ENCODE data around the gene TANGO6. TPM values are rescaled to one million over a fixed set of nuclear protein-coding genes. Genes with fewer than 3 reads are reported as not detected.

The TANGO6 gene
- total RNA-seq, 1 donor, result 22.4 TPM

GRCh38 chr16:69072640-69072974, 229.3 kb downstream of the TANGO6 start:
- DNase-seq (ENCODE audit: low read depth), result no peak
- TF ChIP-seq, protein P1, sequence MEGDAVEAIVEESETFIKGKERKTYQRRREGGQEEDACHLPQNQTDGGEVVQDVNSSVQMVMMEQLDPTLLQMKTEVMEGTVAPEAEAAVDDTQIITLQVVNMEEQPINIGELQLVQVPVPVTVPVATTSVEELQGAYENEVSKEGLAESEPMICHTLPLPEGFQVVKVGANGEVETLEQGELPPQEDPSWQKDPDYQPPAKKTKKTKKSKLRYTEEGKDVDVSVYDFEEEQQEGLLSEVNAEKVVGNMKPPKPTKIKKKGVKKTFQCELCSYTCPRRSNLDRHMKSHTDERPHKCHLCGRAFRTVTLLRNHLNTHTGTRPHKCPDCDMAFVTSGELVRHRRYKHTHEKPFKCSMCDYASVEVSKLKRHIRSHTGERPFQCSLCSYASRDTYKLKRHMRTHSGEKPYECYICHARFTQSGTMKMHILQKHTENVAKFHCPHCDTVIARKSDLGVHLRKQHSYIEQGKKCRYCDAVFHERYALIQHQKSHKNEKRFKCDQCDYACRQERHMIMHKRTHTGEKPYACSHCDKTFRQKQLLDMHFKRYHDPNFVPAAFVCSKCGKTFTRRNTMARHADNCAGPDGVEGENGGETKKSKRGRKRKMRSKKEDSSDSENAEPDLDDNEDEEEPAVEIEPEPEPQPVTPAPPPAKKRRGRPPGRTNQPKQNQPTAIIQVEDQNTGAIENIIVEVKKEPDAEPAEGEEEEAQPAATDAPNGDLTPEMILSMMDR (IDR thresholded peaks at IDR 0.05; ENCODE audit: insufficient read depth, low read length), result no peak
- no peak overlapping the region for H3K4me3 ChIP-seq (ENCODE audit: low read depth, low read length)

DNA sequence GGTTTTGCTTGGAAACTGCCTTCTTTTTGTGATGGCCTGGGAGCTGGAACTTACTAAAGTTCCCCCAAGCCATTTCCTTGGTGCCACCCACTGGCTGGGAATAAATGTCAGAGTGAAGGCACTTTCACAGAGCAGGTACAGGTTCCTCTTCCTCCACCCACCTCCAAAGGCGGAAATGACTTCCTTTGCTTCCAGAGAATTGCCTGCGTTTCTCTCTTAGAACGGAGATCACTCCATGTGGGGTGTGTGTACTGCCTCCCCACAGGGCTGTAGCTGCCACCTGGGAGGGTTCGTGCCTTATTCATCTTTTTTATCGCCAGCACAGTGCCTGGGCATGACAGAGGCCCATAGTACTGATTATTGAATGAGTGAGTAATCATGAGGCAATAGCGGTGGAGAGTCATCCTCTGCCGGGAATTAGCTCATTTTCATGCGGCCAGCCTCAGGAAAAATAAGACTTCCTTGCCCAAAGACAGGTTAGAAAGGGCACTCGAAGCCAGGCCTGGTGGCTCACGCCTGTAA, 229.9 kb downstream of the TANGO6 start:
- DNase-seq (ENCODE audit: low read depth), result peak; percentile 87
- TF ChIP-seq, protein P1 (IDR thresholded peaks at IDR 0.05; ENCODE audit: insufficient read depth, low read length), result no peak
- H3K4me3 ChIP-seq (ENCODE audit: low read depth, low read length), result no peak overlapping the region

- peak; percentile 62 for DNase-seq (ENCODE audit: low read depth)
- H3K4me3 ChIP-seq (ENCODE audit: low read depth, low read length), result no peak overlapping the region
Observed at GRCh38 chr16:69077251-69077650, 233.9 kb downstream of the TANGO6 start.

DNA sequence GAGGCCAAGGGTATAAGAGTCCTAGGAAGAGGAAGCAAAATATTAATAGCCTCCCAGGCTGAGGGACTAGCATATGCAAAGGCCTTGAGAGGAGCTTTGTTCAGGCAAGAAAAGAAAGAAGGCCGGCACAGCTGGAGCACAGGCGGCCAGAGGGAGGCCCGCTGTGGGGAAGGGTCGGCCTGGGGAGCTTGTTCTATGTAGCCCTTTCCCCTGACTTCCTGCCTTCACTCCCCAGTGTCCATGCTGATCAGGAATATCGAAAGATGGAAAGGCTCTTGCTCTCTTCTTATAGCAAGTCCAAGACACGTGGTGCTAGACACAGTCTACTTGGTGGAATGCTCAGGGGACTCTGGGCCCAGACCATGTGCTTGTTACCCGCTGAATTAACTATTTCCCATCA, 234.7 kb downstream of the TANGO6 start:
- TF ChIP-seq, protein P1 (IDR thresholded peaks at IDR 0.05; ENCODE audit: insufficient read depth, low read length), result no peak
- no peak for DNase-seq (ENCODE audit: low read depth)
- H3K4me3 ChIP-seq (ENCODE audit: low read depth, low read length), result no peak overlapping the region

More at GRCh38 chr16:69077251-69077650, 233.9 kb downstream of the TANGO6 start:
- TF ChIP-seq, protein P1 (IDR thresholded peaks at IDR 0.05; ENCODE audit: insufficient read depth, low read length), result no peak

DNA sequence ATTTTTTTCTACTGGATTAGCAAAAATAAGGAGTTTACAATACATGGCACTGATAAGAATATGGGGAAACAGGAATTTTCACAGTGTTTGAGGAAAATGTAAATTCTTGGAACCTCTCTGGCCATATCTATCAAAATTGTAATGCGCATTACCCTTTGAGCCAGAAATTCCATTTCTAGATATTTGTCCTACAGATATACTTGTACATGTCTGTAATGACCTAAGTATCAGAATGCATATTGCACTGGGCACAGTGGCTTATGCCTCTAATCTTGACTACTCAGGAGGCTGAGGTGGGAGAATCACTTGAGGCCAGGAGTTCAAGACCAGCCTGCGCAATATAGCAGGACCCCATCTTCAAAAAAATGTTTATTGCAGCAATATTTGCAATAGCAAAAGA, 236.4 kb downstream of the TANGO6 start:
- H3K4me3 ChIP-seq (ENCODE audit: low read depth, low read length), result no peak overlapping the region
- DNase-seq (ENCODE audit: low read depth), result no peak
- TF ChIP-seq, protein P1 (IDR thresholded peaks at IDR 0.05; ENCODE audit: insufficient read depth, low read length), result no peak

DNA sequence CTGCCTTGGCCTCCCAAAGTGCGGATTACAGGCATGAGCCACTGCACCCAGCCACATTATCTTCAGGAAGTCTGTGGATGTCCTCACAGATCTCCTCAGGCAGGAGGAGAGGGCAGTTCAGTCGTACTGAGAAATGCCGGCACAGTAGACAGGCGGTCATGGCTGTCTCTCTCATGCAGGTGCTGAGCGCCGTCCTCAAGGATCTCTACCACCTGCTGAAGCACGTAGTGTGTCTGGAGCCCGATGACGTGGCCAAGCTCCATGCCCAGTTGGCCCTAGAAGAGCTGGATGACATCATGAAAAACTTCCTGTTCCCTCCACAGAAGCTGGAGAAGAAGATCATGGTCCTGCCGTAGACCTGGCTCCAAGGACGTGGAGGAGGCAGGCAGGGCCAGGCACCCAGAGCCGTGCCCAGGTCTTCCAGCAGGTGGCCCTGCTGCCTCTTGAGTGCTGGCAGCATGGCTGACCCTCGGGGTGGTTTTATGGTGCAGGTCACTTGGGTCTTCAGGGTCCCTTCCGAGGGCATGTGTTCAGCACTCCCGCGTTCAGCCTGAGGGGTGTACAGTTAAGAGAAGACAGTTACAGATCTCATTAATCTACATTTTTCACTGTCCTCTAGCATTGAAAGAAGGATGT, 240.1 kb downstream of the TANGO6 start:
- TF ChIP-seq, protein P1 (IDR thresholded peaks at IDR 0.05; ENCODE audit: insufficient read depth, low read length), result no peak
- no peak overlapping the region for H3K4me3 ChIP-seq (ENCODE audit: low read depth, low read length)
- DNase-seq (ENCODE audit: low read depth), result no peak

GRCh38 chr16:69084289-69084688, 241.0 kb downstream of the TANGO6 start:
- no peak overlapping the region for H3K4me3 ChIP-seq (ENCODE audit: low read depth, low read length)
- DNase-seq (ENCODE audit: low read depth), result peak; percentile 91
- TF ChIP-seq, protein P1 (IDR thresholded peaks at IDR 0.05; ENCODE audit: insufficient read depth, low read length), result no peak
